GM19372 (cell line): Measurements from ENCODE around the gene TGFB2.

ENCODE experiments used
- ATAC-seq: cut with Tn5 transposase; IDR thresholded peaks from one replicate; pipeline ENCODE4 v1.9.1; 2021; ENCODE audit warnings: mild to moderate bottlenecking, low read depth, moderate library complexity; ENCODE audit not compliant: unreplicated experiment

Gene TGFB2

GRCh38 chr1:218413179-218413578 lies 68.0 kb downstream of the TGFB2 start:
- no peak for ATAC-seq

- ATAC-seq: no peak
These were observed 69.1 kb downstream of the TGFB2 start for GRCh38 chr1:218414060-218414728.

- ATAC-seq: no peak
These were observed 70.6 kb downstream of the TGFB2 start for GRCh38 chr1:218415726-218416125.

- ATAC-seq: no peak
These were observed 76.4 kb downstream of the TGFB2 start for GRCh38 chr1:218421531-218421930.

- no peak for ATAC-seq
These were observed 79.4 kb downstream of the TGFB2 start for GRCh38 chr1:218424502-218424901.

- no peak for ATAC-seq
These were observed 80.7 kb downstream of the TGFB2 start for GRCh38 chr1:218425647-218426342.

GRCh38 chr1:218426343-218426657 lies 81.2 kb downstream of the TGFB2 start:
- ATAC-seq: no peak

- ATAC-seq: no peak
These were observed 84.2 kb downstream of the TGFB2 start for GRCh38 chr1:218429301-218429700.

GRCh38 chr1:218430346-218430745 lies 85.2 kb downstream of the TGFB2 start:
- no peak for ATAC-seq

GRCh38 chr1:218430822-218431221 lies 85.7 kb downstream of the TGFB2 start:
- no peak for ATAC-seq

GRCh38 chr1:218431476-218431875 lies 86.3 kb downstream of the TGFB2 start:
- ATAC-seq: no peak

- ATAC-seq: no peak
These were observed 88.6 kb downstream of the TGFB2 start for GRCh38 chr1:218433744-218434143.

- ATAC-seq: no peak
These were observed 90.4 kb downstream of the TGFB2 start for GRCh38 chr1:218435528-218435927.

GRCh38 chr1:218436346-218436745 lies 91.2 kb downstream of the TGFB2 start:
- no peak for ATAC-seq

GRCh38 chr1:218436997-218437396 lies 91.9 kb downstream of the TGFB2 start:
- ATAC-seq: no peak

- no peak for ATAC-seq
These were observed 94.6 kb downstream of the TGFB2 start for GRCh38 chr1:218439541-218440295.

- ATAC-seq: no peak
These were observed 98.1 kb downstream of the TGFB2 start for GRCh38 chr1:218443255-218443654.

GRCh38 chr1:218444173-218444572 lies 99.0 kb downstream of the TGFB2 start:
- no peak for ATAC-seq

- ATAC-seq: no peak
These were observed 99.5 kb downstream of the TGFB2 start for GRCh38 chr1:218444588-218444987.

- no peak for ATAC-seq
These were observed 102.0 kb downstream of the TGFB2 start for GRCh38 chr1:218447010-218447689.

- no peak for ATAC-seq
These were observed 106.3 kb downstream of the TGFB2 start for GRCh38 chr1:218451415-218451814.
